Naive B cell (primary cell): ENCODE measurements around the gene FOXJ1. TPM values are rescaled to one million over a fixed set of nuclear protein-coding genes. Genes with fewer than 3 reads are reported as not detected.
A peak's percentile ranks its signal among the peaks of the same experiment; 100 is the strongest.

ENCODE experiments used
- ATAC-seq, 2 donors: fragments of 150-1000 bp; cut with Tn5 transposase; 2 replicates each; pipeline ENCODE4 v1.10.0; 2021; ENCODE audit warnings: low read depth in 2 of 2, mild to moderate bottlenecking in 2 of 2, moderate library complexity in 2 of 2
- DNase-seq: peaks from one replicate; pipeline ENCODE4 v3.0.0; 2022
- H3K27ac Mint-ChIP-seq, 6 donors: one replicate each; pipeline ENCODE4 v1.8.0; 2020 to 2022; ENCODE audit warnings: mild to moderate bottlenecking in 6 of 6, mixed read lengths in 6 of 6, moderate library complexity in 5 of 6, inconsistent platforms in 2 of 6
- H3K27me3 Mint-ChIP-seq, 3 donors: one replicate each; pipeline ENCODE4 v1.8.0; 2021 to 2022; ENCODE audit warnings: mixed read lengths in 3 of 3, mild to moderate bottlenecking in 1 of 3
- H3K36me3 Mint-ChIP-seq, 2 donors: one replicate each; pipeline ENCODE4 v1.8.0; 2020 to 2022; ENCODE audit warnings: mixed read lengths in 2 of 2, inconsistent platforms in 1 of 2, mild to moderate bottlenecking in 1 of 2
- H3K4me1 Mint-ChIP-seq, 3 donors: one replicate each; pipeline ENCODE4 v1.8.0; 2020 to 2022; ENCODE audit warnings: mixed read lengths in 3 of 3, inconsistent platforms in 1 of 3, mild to moderate bottlenecking in 1 of 3, moderate library complexity in 1 of 3
- H3K4me3 Mint-ChIP-seq, 8 donors: one replicate each; pipeline ENCODE4 v1.8.0; 2020 to 2022; ENCODE audit warnings: mild to moderate bottlenecking in 8 of 8, mixed read lengths in 8 of 8, moderate library complexity in 8 of 8, inconsistent platforms in 2 of 8
- H3K9me3 Mint-ChIP-seq, 7 donors: one replicate each; pipeline ENCODE4 v1.8.0; 2020 to 2022; ENCODE audit warnings: mixed read lengths in 7 of 7, mild to moderate bottlenecking in 5 of 7, inconsistent platforms in 2 of 7, moderate library complexity in 1 of 7
- polyA plus RNA-seq, 6 donors: library from polyadenylated mRNA; unstranded; fragments of 300-500 nt; fragmentation: Illumina TruSeq; gene quantifications; one replicate each; pipeline ENCODE4 v1.2.3, GENCODE V29; 2021; ENCODE audit warnings: low read depth in 6 of 6

The FOXJ1 gene
- polyA plus RNA-seq, 6 donors from 2014 or later, result not detected

DNA sequence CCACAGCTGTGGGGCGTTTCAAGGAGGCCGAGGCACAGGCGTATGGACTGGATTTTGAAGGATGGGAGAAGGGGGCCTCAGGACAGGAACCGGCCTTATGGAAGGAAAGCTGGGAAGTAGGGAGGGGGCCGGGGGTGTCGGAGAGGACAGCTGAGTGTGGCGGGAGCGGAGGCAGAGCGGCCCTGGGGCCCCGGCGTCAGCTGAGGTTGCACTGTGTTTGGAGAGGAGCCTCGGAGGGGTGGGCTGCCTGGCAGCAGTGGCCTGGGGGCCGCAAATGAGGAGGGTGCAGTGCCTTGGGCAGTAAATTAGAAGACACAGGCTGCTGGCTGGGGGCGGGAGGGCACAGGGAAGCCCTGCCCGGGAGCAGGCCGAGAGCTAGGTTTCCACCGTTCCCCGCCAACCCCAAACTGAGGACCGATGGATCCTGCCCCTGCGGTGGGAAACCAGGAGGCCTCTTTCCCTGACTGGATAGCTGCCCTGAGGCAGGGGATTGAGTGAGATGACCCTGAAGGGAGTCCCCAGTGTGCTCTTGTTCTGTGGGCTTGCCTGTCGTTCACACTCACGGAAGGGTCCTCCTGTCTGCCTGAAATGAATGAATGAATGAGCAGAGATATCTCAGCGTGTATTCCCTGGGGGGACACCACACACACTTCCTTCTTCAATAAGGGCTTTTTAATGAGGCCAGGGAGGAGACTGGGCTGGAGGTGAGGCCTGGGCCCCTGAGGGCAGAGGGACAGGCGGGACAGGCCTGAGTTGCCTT is 18.4 kb downstream of the FOXJ1 start:
- Mint-ChIP-seq H3K4me3 (peak overlapping the region; percentile 47 to 88 (median 63)), H3K36me3 (no peaks in the 10 kb centered on the region), H3K27ac (peak overlapping the region in 4 of 6 donors; percentile 61 to 89 (median 72)), H3K27me3 (peaks cover 0 to 7% (median 5%) of the 10 kb centered on the region in 3 donors), H3K4me1 (peaks cover 17 to 26% (median 21%) of the 10 kb centered on the region in 3 donors), H3K9me3 (no peaks in the 10 kb centered on the region)
- peak; percentile 18 for DNase-seq
- no peak for ATAC-seq

DNA sequence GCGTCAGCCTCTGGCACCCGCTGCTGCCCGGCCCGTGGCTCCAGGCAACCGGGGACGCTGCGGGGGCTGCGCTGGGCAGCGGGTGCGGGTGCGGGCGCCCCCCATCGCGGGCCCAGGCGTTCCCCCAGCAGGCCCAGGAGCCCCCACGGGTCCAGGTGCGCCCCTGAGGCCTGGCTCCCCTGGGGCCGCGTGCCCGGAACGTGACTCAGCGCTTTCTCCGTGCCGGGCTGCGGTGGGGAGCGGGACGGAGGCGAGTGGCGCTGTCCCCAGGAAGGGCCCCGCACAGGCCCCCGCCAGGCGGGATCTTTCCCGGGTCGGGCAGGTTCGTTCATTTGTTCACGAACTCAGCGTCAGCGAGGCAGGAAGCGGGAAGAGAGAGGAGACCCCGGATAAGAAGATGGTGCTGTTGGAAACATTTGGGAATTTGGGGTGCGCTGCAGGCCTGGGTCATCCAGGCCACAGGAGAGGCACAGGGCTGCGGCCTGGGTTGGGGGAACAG is 19.1 kb downstream of the FOXJ1 start:
- H3K27me3 Mint-ChIP-seq, result peaks cover 0 to 7% (median 5%) of the 10 kb centered on the region in 3 donors
- H3K36me3 Mint-ChIP-seq, result no peaks in the 10 kb centered on the region
- H3K27ac Mint-ChIP-seq, result peak overlapping the region in 1 of 6 donors; percentile 65
- H3K4me1 Mint-ChIP-seq, result peaks cover 17 to 26% (median 18%) of the 10 kb centered on the region in 3 donors
- DNase-seq (no peak), ATAC-seq (peak; percentile 12 to 13)
- no peaks in the 10 kb centered on the region for H3K9me3 Mint-ChIP-seq
- peak overlapping the region in 5 of 8 donors; percentile 57 to 88 (median 71) for H3K4me3 Mint-ChIP-seq

DNA sequence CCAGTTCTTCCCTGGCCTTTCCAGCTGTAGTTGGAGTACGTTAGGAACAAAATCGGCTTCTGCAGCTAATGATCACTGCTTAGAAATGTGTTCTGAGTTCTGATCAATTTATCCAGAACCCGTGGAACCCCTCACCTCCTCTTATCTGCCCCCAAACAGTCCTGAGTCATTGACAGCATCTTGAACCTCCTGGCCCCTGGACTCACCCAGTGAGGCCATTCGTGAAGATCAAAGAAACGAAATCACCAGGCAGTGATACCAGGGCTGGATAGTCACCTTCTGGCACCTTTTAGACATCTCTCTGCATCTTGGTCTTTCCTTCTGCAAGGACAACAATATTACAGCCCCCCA is 20.4 kb downstream of the FOXJ1 start:
- H3K9me3 Mint-ChIP-seq, result no peaks in the 10 kb centered on the region
- H3K36me3 Mint-ChIP-seq, result no peaks in the 10 kb centered on the region
- H3K4me1 Mint-ChIP-seq, result peaks cover 17 to 26% (median 18%) of the 10 kb centered on the region in 3 donors
- H3K4me3 Mint-ChIP-seq, result peak overlapping the region in 5 of 8 donors; percentile 31 to 68 (median 47)
- ATAC-seq (no peak), DNase-seq (no peak)
- H3K27me3 Mint-ChIP-seq, result peaks cover 0 to 7% (median 5%) of the 10 kb centered on the region in 3 donors
- H3K27ac Mint-ChIP-seq, result peak overlapping the region in 1 of 6 donors; percentile 65

DNA sequence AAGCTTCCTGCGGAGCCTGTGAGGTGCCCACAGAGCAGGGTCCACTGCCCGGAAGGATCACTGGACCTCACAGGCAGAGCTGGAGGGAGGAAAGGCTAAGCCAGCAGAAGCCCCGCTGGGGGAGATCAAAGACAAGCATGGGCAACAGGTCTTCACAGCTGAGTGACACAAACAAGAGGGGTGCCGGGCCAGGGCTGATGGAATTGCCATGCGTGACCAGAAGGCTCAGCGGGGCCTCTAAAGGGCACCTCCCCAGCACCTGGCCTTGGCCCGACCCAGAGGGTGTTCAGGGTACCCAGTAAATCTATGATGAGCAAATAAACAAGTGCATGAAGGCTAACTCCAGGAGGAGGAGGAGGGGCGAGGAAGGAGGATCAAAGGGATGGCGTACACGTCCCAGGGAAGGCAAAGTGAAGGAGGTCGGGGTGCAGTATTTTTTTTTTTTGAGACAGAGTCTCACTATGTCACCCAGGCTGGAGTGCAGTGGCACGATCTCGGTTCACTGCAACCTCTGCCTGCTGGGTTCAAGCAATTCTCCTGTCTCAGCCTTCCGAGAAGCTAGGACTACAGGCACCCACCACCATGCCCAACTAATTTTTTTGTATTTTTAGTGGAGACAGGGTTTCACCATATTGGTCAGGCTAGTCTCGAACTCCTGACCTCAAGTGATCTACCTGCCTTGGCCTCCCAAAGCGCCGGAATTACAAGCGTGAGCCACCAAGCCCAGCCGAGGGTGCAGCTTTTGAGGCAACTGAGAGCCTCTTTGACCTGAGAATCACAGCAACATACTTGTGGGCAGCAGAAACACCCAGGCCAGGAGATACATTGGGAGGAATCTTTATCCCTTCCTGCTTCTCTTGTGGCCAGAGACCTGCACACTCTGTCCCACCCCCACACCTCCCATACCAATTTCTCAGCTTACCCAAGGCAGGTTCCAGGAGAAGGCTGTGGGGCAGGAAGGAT is 21.4 kb downstream of the FOXJ1 start:
- Mint-ChIP-seq H3K27ac (peak overlapping the region in 1 of 6 donors; percentile 37), H3K27me3 (peaks cover 0 to 7% (median 5%) of the 10 kb centered on the region in 3 donors), H3K4me3 (peak overlapping the region in 2 of 8 donors; percentile 8 to 41), H3K9me3 (no peaks in the 10 kb centered on the region), H3K4me1 (peaks cover 17 to 26% (median 18%) of the 10 kb centered on the region in 3 donors), H3K36me3 (no peaks in the 10 kb centered on the region)
- DNase-seq (no peak), ATAC-seq (no peak)

- Mint-ChIP-seq H3K9me3 (peaks cover 0 to 8% (median 0%) of the 10 kb centered on the region in 7 donors), H3K27me3 (peaks cover 0 to 24% (median 13%) of the 10 kb centered on the region in 3 donors), H3K27ac (no peak overlapping the region), H3K4me1 (peaks cover 0 to 2% (median 0%) of the 10 kb centered on the region in 3 donors), H3K4me3 (no peak overlapping the region), H3K36me3 (peaks cover 0 to 6% of the 10 kb centered on the region in 2 donors)
- ATAC-seq, result no peak
- DNase-seq, result no peak
These were observed 25.8 kb downstream of the FOXJ1 start for GRCh38 chr17:76115138-76115754.

GRCh38 chr17:76111956-76112355 is 29.1 kb downstream of the FOXJ1 start:
- H3K4me3 Mint-ChIP-seq, result no peak overlapping the region

GRCh38 chr17:76107509-76107908 is 33.5 kb downstream of the FOXJ1 start:
- H3K4me1 Mint-ChIP-seq, result peaks cover 12 to 19% (median 17%) of the 10 kb centered on the region in 3 donors
- no peak overlapping the region for H3K27ac Mint-ChIP-seq
- DNase-seq, result no peak

More at GRCh38 chr17:76111956-76112355, 29.1 kb downstream of the FOXJ1 start:
- Mint-ChIP-seq H3K27ac (no peak overlapping the region), H3K27me3 (peaks cover 0 to 18% (median 8%) of the 10 kb centered on the region in 3 donors), H3K4me1 (no peaks in the 10 kb centered on the region), H3K9me3 (peaks cover 0 to 8% (median 0%) of the 10 kb centered on the region in 7 donors), H3K36me3 (peaks cover 0 to 6% of the 10 kb centered on the region in 2 donors)
- DNase-seq (no peak), ATAC-seq (no peak)

DNA sequence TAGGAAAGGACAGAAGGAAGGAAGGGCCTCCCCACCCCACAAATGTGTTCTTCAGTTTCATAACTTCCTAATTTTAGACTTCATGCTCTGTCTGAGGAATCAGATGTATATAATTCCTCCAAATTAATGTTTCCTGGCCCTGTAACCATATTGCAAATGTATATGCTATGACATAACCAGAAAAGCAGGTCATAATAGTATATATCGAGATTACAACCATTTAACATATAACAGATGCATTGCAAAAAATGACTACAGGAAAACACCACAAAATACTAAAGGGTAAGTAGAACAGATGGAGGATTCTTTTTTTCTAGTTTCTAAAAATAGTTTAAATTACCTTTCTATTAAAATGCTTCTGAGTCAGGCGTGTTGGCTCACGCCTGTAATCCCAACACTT is 34.3 kb downstream of the FOXJ1 start:
- peaks cover 0 to under 1% of the 10 kb centered on the region in 2 donors for H3K36me3 Mint-ChIP-seq
- ATAC-seq (no peak), DNase-seq (no peak)
- H3K4me3 Mint-ChIP-seq, result no peak overlapping the region
- peaks cover 0 to 4% (median 0%) of the 10 kb centered on the region in 3 donors for H3K27me3 Mint-ChIP-seq
- H3K4me1 Mint-ChIP-seq, result peaks cover 12 to 23% (median 20%) of the 10 kb centered on the region in 3 donors
- peak overlapping the region in 1 of 6 donors; percentile 74 for H3K27ac Mint-ChIP-seq
- no peaks in the 10 kb centered on the region for H3K9me3 Mint-ChIP-seq

More at GRCh38 chr17:76107509-76107908, 33.5 kb downstream of the FOXJ1 start:
- Mint-ChIP-seq H3K9me3 (no peaks in the 10 kb centered on the region), H3K36me3 (no peaks in the 10 kb centered on the region), H3K27me3 (peaks cover 0 to 10% (median 0%) of the 10 kb centered on the region in 3 donors), H3K4me3 (no peak overlapping the region)
- no peak for ATAC-seq

GRCh38 chr17:76104896-76105231 is 36.2 kb downstream of the FOXJ1 start:
- Mint-ChIP-seq H3K9me3 (no peaks in the 10 kb centered on the region), H3K27me3 (no peaks in the 10 kb centered on the region), H3K4me1 (peaks cover 12 to 35% (median 25%) of the 10 kb centered on the region in 3 donors), H3K4me3 (peak overlapping the region in 7 of 8 donors; percentile 62 to 99 (median 94)), H3K36me3 (peaks cover 5 to 11% of the 10 kb centered on the region in 2 donors), H3K27ac (peak overlapping the region in 4 of 6 donors; percentile 68 to 96 (median 92))
- DNase-seq, result no peak
- no peak for ATAC-seq

- H3K27me3 Mint-ChIP-seq, result no peaks in the 10 kb centered on the region
- H3K9me3 Mint-ChIP-seq, result no peaks in the 10 kb centered on the region
- H3K4me1 Mint-ChIP-seq, result peaks cover 12 to 37% (median 26%) of the 10 kb centered on the region in 3 donors
- DNase-seq (no peak), ATAC-seq (no peak)
- peak overlapping the region; percentile 87 to 99 (median 96) for H3K4me3 Mint-ChIP-seq
- peaks cover 7 to 13% of the 10 kb centered on the region in 2 donors for H3K36me3 Mint-ChIP-seq
- peak overlapping the region; percentile 68 to 97 (median 94) for H3K27ac Mint-ChIP-seq
These were observed 36.7 kb downstream of the FOXJ1 start for GRCh38 chr17:76104140-76104895.

GRCh38 chr17:76103274-76104139 is 37.5 kb downstream of the FOXJ1 start, which contains the start of gene EXOC7:
Gene EXOC7, minus strand, starts transcription at chr17:76103787. Its CDS starts 95 bp downstream, at chr17:76103692.
- ATAC-seq, result peak; percentile 91 to 92
- DNase-seq, result peak; percentile 92
- Mint-ChIP-seq H3K36me3 (peaks cover 7 to 13% of the 10 kb centered on the region in 2 donors), H3K4me3 (peak within 1 kb of the TSS; percentile 87 to 99 (median 96)), H3K9me3 (no peaks in the 10 kb centered on the region), H3K27ac (peak within 1 kb of the TSS; percentile 93 to 99 (median 96)), H3K4me1 (peaks cover 12 to 37% (median 28%) of the 10 kb centered on the region in 3 donors), H3K27me3 (no peaks in the 10 kb centered on the region)
